ENCODE data around the gene S100A1.

DNA sequence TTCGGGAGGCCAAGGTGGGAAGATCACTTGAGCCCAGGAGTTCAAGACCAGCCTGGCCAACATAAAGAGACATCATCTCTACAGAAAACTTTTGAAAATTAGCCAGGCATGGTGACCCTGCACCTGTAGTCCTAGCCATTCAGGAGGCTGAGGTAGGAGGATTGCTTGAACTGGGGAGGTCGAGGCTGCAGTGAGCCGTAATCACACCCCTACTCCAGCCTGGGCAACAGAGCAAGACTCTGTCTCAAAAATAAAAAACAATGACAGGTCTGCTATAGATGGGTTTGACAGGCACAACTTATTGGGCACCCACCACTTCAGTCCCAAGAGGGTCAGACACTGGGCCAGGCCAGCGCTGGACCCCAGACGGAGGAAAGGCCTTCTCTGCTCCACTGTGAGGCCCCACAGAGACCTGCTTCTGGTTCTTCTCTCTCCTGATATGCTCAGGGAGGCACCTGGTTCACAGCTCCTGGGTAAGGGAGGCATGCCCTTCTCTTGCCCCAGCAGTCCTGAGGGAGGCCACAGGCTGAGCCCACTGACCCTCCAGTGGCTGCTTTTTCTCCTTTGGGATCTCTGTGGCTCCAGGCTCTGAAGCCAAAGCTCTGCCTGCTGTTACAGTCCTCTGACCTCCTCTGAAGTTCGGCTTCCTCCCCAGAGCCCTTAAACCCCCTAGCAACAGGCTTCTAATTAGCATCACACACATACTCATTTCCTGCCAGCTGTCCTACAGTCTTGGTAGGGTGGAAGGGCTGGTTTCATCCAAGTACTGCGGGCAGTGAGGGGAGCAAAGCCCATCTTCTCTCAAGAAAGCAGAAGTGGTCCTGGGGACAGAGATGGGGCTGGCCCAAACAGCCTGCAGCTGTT, 29.7 kb upstream of the S100A1 start:
- TF ChIP-seq, protein P1, sequence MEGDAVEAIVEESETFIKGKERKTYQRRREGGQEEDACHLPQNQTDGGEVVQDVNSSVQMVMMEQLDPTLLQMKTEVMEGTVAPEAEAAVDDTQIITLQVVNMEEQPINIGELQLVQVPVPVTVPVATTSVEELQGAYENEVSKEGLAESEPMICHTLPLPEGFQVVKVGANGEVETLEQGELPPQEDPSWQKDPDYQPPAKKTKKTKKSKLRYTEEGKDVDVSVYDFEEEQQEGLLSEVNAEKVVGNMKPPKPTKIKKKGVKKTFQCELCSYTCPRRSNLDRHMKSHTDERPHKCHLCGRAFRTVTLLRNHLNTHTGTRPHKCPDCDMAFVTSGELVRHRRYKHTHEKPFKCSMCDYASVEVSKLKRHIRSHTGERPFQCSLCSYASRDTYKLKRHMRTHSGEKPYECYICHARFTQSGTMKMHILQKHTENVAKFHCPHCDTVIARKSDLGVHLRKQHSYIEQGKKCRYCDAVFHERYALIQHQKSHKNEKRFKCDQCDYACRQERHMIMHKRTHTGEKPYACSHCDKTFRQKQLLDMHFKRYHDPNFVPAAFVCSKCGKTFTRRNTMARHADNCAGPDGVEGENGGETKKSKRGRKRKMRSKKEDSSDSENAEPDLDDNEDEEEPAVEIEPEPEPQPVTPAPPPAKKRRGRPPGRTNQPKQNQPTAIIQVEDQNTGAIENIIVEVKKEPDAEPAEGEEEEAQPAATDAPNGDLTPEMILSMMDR (IDR thresholded peaks at IDR 0.05) = no peak
- TF ChIP-seq ZFX (IDR thresholded peaks at IDR 0.05; ENCODE audit: borderline replicate concordance) = no peak
